ENCODE results near the gene DONSON.
A peak's percentile ranks its signal among the peaks of the same experiment; 100 is the strongest.

Gene DONSON

GRCh38 chr21:33560965-33561364, 27.5 kb downstream of the DONSON start:
- no peak for DNase-seq

- DNase-seq = no peak
Observed at GRCh38 chr21:33559813-33560212, 28.7 kb downstream of the DONSON start.

GRCh38 chr21:33558777-33559421, 29.6 kb downstream of the DONSON start:
- no peak for DNase-seq

GRCh38 chr21:33557447-33557846, 31.0 kb downstream of the DONSON start:
- DNase-seq = no peak

GRCh38 chr21:33554982-33555344, 33.5 kb downstream of the DONSON start:
- no peak for DNase-seq

GRCh38 chr21:33554236-33554981, 34.1 kb downstream of the DONSON start:
- no peak for DNase-seq

GRCh38 chr21:33552999-33553598, 35.4 kb downstream of the DONSON start:
- no peak for DNase-seq

- no peak for DNase-seq
Observed at GRCh38 chr21:33552093-33552998, 36.1 kb downstream of the DONSON start.

- no peak for DNase-seq
Observed at GRCh38 chr21:33551664-33552063, 36.8 kb downstream of the DONSON start.

- no peak for DNase-seq
Observed at GRCh38 chr21:33550772-33551660, 37.5 kb downstream of the DONSON start.

- no peak for DNase-seq
Observed at GRCh38 chr21:33549848-33550771, 38.4 kb downstream of the DONSON start.

GRCh38 chr21:33546086-33546485, 42.4 kb downstream of the DONSON start:
- DNase-seq = no peak

GRCh38 chr21:33544451-33545195, 43.9 kb downstream of the DONSON start:
- no peak for DNase-seq

- DNase-seq = no peak
Observed at GRCh38 chr21:33543505-33544129, 44.9 kb downstream of the DONSON start.

GRCh38 chr21:33542640-33543504, 45.6 kb downstream of the DONSON start, which contains the start of gene SON:
TSS of gene SON (plus strand) at chr21:33543038. CDS start at chr21:33543093, 55 bp downstream.
- DNase-seq = peak; percentile 100

- peak; percentile 93 for DNase-seq
Observed at GRCh38 chr21:33541756-33542639, 46.5 kb downstream of the DONSON start, which contains the start of gene GART. TSS of gene GART (minus strand) at chr21:33542117. CDS start at chr21:33539315, 2,802 bp downstream.

- no peak for DNase-seq
Observed at GRCh38 chr21:33541105-33541711, 47.3 kb downstream of the DONSON start.

All from NCI-H345 (cell line).